ENCODE measurements around the gene DDAH2. TPM values are rescaled to one million over a fixed set of nuclear protein-coding genes. Genes with fewer than 3 reads are reported as not detected.
A peak's percentile ranks its signal among the peaks of the same experiment; 100 is the strongest.

The DDAH2 gene
- total RNA-seq, 1 experiment from 2014 or later: 68.2 TPM

DNA sequence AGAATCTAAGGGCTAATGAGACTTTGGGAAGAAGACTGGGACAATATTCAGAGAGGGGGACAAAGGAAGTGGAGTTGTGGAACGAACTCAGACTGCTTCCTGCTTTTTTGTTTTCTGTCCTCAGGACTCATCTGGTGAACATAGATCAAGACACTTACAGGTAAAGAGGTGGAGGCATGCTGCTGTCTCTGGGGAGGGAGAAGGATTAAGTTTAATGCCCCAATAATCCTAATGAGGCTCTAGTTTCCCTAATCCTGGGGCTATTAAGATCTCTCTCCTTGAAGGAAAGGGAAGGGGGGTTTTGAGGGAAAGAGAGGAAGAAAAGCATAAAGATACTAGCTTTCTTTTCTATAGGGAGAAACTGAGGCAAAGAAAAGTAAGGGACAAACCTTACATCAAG, 15.3 kb upstream of the DDAH2 start:
- no TSS peak for BruUV-seq (replicated peaks)
- no peak for DNase-seq (ENCODE audit: low spot score)
- Histone ChIP-seq H3K27me3 (replicated peaks; ENCODE audit: insufficient read depth, low read depth, low read length, poor library complexity) (no peaks in the 10 kb centered on the region), H3K27ac (ENCODE audit: low read depth, low read length, poor library complexity, severe bottlenecking) (peak overlapping the region; percentile 57), H3K4me1 (ENCODE audit: insufficient read depth, low read length, poor library complexity, severe bottlenecking) (peaks cover 7% of the 10 kb centered on the region), H3K9me3 (ENCODE audit: low read depth, low read length, poor library complexity, severe bottlenecking) (no peaks in the 10 kb centered on the region), H3K36me3 (ENCODE audit: insufficient read depth, low read length, poor library complexity, severe bottlenecking) (peaks cover 48% of the 10 kb centered on the region), H3K4me3 (ENCODE audit: low read depth, low read length, poor library complexity, severe bottlenecking) (no peak overlapping the region)
- ChIA-PET POLR2A (ENCODE audit: low non-redundant PET) (no interaction called here), CTCF (no interaction called here)
- TF ChIP-seq, protein P1, sequence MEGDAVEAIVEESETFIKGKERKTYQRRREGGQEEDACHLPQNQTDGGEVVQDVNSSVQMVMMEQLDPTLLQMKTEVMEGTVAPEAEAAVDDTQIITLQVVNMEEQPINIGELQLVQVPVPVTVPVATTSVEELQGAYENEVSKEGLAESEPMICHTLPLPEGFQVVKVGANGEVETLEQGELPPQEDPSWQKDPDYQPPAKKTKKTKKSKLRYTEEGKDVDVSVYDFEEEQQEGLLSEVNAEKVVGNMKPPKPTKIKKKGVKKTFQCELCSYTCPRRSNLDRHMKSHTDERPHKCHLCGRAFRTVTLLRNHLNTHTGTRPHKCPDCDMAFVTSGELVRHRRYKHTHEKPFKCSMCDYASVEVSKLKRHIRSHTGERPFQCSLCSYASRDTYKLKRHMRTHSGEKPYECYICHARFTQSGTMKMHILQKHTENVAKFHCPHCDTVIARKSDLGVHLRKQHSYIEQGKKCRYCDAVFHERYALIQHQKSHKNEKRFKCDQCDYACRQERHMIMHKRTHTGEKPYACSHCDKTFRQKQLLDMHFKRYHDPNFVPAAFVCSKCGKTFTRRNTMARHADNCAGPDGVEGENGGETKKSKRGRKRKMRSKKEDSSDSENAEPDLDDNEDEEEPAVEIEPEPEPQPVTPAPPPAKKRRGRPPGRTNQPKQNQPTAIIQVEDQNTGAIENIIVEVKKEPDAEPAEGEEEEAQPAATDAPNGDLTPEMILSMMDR (conservative IDR thresholded peaks at IDR 0.05; ENCODE audit: low read depth, low read length): no peak
- no peak for TF ChIP-seq EZH2 (IDR thresholded peaks at IDR 0.05; ENCODE audit: borderline replicate concordance, low read depth, low read length, poor library complexity, severe bottlenecking)
- intact Hi-C loops (cut with micrococcal nuclease; ENCODE audit: unreplicated experiment): no loop called here

DNA sequence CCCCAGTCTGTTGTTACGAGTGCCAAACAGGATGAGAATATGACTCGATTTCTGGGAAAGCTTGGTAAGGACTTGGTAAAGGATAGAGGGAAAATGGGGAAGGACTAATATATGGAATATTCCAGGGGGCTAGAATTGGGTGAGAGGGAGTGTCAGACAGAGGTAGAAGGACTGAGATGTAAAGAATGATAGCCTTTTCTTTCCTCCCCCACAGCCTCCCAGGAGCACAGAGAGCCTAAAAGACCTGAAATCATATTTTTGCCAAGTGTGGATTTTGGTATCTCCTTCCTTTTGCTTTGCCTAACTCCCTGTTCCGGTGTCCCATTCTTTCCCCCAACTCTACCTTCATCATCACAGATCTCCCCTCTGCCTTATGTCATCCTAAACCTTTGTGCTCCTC, 13.8 kb upstream of the DDAH2 start:
- ChIA-PET POLR2A (ENCODE audit: low non-redundant PET) (no interaction called here), CTCF (no interaction called here)
- no TSS peak for BruUV-seq (replicated peaks)
- Histone ChIP-seq H3K36me3 (ENCODE audit: insufficient read depth, low read length, poor library complexity, severe bottlenecking) (peaks cover 44% of the 10 kb centered on the region), H3K4me1 (ENCODE audit: insufficient read depth, low read length, poor library complexity, severe bottlenecking) (peaks cover 21% of the 10 kb centered on the region), H3K27me3 (replicated peaks; ENCODE audit: insufficient read depth, low read depth, low read length, poor library complexity) (no peaks in the 10 kb centered on the region), H3K27ac (ENCODE audit: low read depth, low read length, poor library complexity, severe bottlenecking) (peak overlapping the region; percentile 57), H3K4me3 (ENCODE audit: low read depth, low read length, poor library complexity, severe bottlenecking) (no peak overlapping the region), H3K9me3 (ENCODE audit: low read depth, low read length, poor library complexity, severe bottlenecking) (no peaks in the 10 kb centered on the region)
- intact Hi-C loops (cut with micrococcal nuclease; ENCODE audit: unreplicated experiment): no loop called here
- no peak for TF ChIP-seq EZH2 (IDR thresholded peaks at IDR 0.05; ENCODE audit: borderline replicate concordance, low read depth, low read length, poor library complexity, severe bottlenecking)
- TF ChIP-seq, protein P1 (conservative IDR thresholded peaks at IDR 0.05; ENCODE audit: low read depth, low read length): no peak
- DNase-seq (ENCODE audit: low spot score): no peak

DNA sequence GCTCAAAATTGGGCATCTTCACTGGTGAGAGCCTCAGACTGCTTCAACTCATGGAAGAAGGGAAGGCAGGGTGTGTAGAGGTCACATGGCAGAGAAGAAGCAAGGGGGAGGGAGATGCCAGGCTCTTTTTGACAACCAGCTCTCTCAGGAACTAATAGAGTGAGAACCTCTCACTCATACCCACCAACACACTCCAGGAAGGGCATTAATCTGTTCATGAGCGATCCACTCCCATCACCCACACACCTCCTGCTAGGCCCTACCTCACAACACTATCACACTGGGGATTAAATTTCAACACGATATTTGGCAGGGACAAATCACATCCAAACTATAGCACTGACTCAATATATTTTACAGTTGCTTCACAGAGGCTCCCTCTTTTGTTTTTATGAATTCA, 12.7 kb upstream of the DDAH2 start:
- H3K27me3 ChIP-seq (replicated peaks; ENCODE audit: insufficient read depth, low read depth, low read length, poor library complexity): no peaks in the 10 kb centered on the region
- H3K4me3 ChIP-seq (ENCODE audit: low read depth, low read length, poor library complexity, severe bottlenecking): no peak overlapping the region
- ChIA-PET CTCF (interaction anchor here (0.7 kb wide), 1 partner anchor 49 kb away, joined by 5 read pairs; no protein-coding TSS in a partner anchor), POLR2A (ENCODE audit: low non-redundant PET) (no interaction called here)
- H3K9me3 ChIP-seq (ENCODE audit: low read depth, low read length, poor library complexity, severe bottlenecking): no peaks in the 10 kb centered on the region
- BruUV-seq (replicated peaks): no TSS peak
- DNase-seq (ENCODE audit: low spot score): no peak
- TF ChIP-seq EZH2 (IDR thresholded peaks at IDR 0.05; ENCODE audit: borderline replicate concordance, low read depth, low read length, poor library complexity, severe bottlenecking): no peak
- TF ChIP-seq, protein P1 (conservative IDR thresholded peaks at IDR 0.05; ENCODE audit: low read depth, low read length): no peak
- peaks cover 32% of the 10 kb centered on the region for H3K4me1 ChIP-seq (ENCODE audit: insufficient read depth, low read length, poor library complexity, severe bottlenecking)
- intact Hi-C loops (cut with micrococcal nuclease; ENCODE audit: unreplicated experiment): no loop called here
- H3K27ac ChIP-seq (ENCODE audit: low read depth, low read length, poor library complexity, severe bottlenecking): peak overlapping the region; percentile 0
- H3K36me3 ChIP-seq (ENCODE audit: insufficient read depth, low read length, poor library complexity, severe bottlenecking): peaks cover 35% of the 10 kb centered on the region

Measured in A673 (cell line).